ENCODE data around the gene CIITA.
"Not testable (repeated sequence)": the region's sequence is repeated elsewhere in the genome, so short reads cannot be mapped to it uniquely, and the experiment has no call there.

CIITA gene

GRCh38 chr16:10876799-10877341 is at the start of gene CIITA:
TSS of gene CIITA (plus strand) at chr16:10877202. CDS start at chr16:10877331, 129 bp downstream.
- DNase-seq (ENCODE audit: low spot score): peak; percentile 26

GRCh38 chr16:10827691-10828341 is 49.2 kb upstream of the CIITA start:
- DNase-seq (ENCODE audit: low spot score): peak; percentile 82

GRCh38 chr16:10828851-10829366 is 48.1 kb upstream of the CIITA start:
- peak; percentile 30 for DNase-seq (ENCODE audit: low spot score)

GRCh38 chr16:10829390-10830098 is 47.5 kb upstream of the CIITA start:
- DNase-seq (ENCODE audit: low spot score): not testable (repeated sequence)

GRCh38 chr16:10830240-10830639 is 46.8 kb upstream of the CIITA start:
- DNase-seq (ENCODE audit: low spot score): not testable (repeated sequence)

GRCh38 chr16:10831894-10832886 is 44.8 kb upstream of the CIITA start:
- DNase-seq (ENCODE audit: low spot score): no peak

GRCh38 chr16:10833271-10833670 is 43.7 kb upstream of the CIITA start:
- no peak for DNase-seq (ENCODE audit: low spot score)

GRCh38 chr16:10834130-10834529 is 42.9 kb upstream of the CIITA start:
- no peak for DNase-seq (ENCODE audit: low spot score)

- no peak for DNase-seq (ENCODE audit: low spot score)
Measured at GRCh38 chr16:10834766-10835165, 42.2 kb upstream of the CIITA start.

- no peak for DNase-seq (ENCODE audit: low spot score)
Measured at GRCh38 chr16:10835281-10835931, 41.6 kb upstream of the CIITA start.

GRCh38 chr16:10836174-10836853 is 40.7 kb upstream of the CIITA start:
- DNase-seq (ENCODE audit: low spot score): no peak

- no peak for DNase-seq (ENCODE audit: low spot score)
Measured at GRCh38 chr16:10838621-10839278, 38.3 kb upstream of the CIITA start.

- no peak for DNase-seq (ENCODE audit: low spot score)
Measured at GRCh38 chr16:10839279-10839666, 37.7 kb upstream of the CIITA start.

- no peak for DNase-seq (ENCODE audit: low spot score)
Measured at GRCh38 chr16:10840703-10841102, 36.3 kb upstream of the CIITA start.

GRCh38 chr16:10846213-10846998 is 30.6 kb upstream of the CIITA start:
- no peak for DNase-seq (ENCODE audit: low spot score)

- no peak for DNase-seq (ENCODE audit: low spot score)
Measured at GRCh38 chr16:10847176-10847575, 29.8 kb upstream of the CIITA start.

- no peak for DNase-seq (ENCODE audit: low spot score)
Measured at GRCh38 chr16:10849736-10850477, 27.1 kb upstream of the CIITA start.

- DNase-seq (ENCODE audit: low spot score): no peak
Measured at GRCh38 chr16:10850478-10850850, 26.5 kb upstream of the CIITA start.

- no peak for DNase-seq (ENCODE audit: low spot score)
Measured at GRCh38 chr16:10851512-10851911, 25.5 kb upstream of the CIITA start.

Data from hepatic stellate cell (primary cell).